ENCODE data around the gene DSG3.

DNA sequence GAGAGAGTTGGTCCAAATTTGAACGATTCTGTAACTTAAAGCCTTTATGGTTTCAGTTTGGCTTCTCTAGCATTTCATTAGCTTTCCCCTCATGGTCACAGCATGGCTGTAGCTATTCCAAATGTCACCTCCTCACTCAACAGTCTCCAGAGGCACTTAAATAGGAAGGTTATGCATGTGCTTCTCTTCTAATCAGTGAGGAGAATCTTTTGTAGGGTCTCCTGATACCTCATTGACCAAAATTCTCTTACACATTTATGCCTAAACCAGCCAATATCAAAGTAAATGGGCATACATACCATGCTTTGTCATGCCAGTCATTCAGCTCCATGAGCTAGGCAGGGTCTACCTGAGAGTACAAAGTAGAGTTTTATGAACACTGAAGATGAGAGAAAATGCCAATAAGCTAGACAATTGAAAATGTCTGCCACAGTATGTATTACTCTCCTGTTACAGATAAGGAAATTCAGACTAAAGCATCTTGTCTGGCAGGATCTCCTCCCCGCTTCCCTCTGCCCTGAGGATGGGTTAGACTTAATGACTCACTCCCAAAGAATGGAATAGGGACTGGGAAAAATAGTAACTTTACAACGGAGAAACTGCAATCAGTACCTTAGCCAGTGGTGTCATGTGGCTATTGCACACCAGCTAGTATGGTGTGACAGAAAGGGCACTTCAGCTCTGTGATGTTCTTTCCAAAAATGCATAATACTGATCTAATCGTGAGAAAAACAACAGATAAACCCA is 65.8 kb downstream of the DSG3 start:
- TF ChIP-seq, protein P1, sequence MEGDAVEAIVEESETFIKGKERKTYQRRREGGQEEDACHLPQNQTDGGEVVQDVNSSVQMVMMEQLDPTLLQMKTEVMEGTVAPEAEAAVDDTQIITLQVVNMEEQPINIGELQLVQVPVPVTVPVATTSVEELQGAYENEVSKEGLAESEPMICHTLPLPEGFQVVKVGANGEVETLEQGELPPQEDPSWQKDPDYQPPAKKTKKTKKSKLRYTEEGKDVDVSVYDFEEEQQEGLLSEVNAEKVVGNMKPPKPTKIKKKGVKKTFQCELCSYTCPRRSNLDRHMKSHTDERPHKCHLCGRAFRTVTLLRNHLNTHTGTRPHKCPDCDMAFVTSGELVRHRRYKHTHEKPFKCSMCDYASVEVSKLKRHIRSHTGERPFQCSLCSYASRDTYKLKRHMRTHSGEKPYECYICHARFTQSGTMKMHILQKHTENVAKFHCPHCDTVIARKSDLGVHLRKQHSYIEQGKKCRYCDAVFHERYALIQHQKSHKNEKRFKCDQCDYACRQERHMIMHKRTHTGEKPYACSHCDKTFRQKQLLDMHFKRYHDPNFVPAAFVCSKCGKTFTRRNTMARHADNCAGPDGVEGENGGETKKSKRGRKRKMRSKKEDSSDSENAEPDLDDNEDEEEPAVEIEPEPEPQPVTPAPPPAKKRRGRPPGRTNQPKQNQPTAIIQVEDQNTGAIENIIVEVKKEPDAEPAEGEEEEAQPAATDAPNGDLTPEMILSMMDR (IDR thresholded peaks at IDR 0.05) = no peak
- TF ChIP-seq POLR2A (IDR thresholded peaks at IDR 0.05) (no peak), POLR2AphosphoS5 (IDR thresholded peaks at IDR 0.05) (no peak)

All from stomach (tissue), 4 donors.